K562 (cell line): ENCODE data around the gene MUCL3. TPM values are rescaled to one million over a fixed set of nuclear protein-coding genes. Genes with fewer than 3 reads are reported as not detected.

Source experiments
- ATAC-seq: fragments of 200-7000 bp; cut with Tn5 transposase; 3 replicates; pipeline ENCODE4 v1.9.1; 2020; ENCODE audit warnings: moderate library complexity
- BruUV-seq: library from RNA; stranded (reverse); fragments of 400-500 nt; replicated peaks from 2 replicates; lab custom pipeline; 2021; lab: Mats Ljungman, UMichigan
- CTCF ChIA-PET: fragments of 300-600 bp; formaldehyde crosslinking; extraction: SDS; loops from one replicate; lab custom pipeline; 2021; ENCODE audit warnings: low intra/inter-chr PET ratio; lab: Yijun Ruan, JAX
- POLR2A ChIA-PET: fragments of 300-600, 350-650 bp; sonication (Branson Sonifier 250); formaldehyde crosslinking; extraction: SDS; loops from one replicate; lab custom pipeline; 2021; ENCODE audit warnings: antibody characterized with exemption, inconsistent platforms; lab: Yijun Ruan, JAX
- DNase-seq, 4 experiments: peaks; one replicate each; pipeline versions ENCODE4 v3.0.0 to v3.0.0-alpha.2; 2011 to 2018; ENCODE audit warnings: low spot score in 3 of 4, mixed read lengths in 3 of 4; ENCODE audit errors: extremely low read depth in 1 of 4
- FAIRE-seq: peaks from 2 replicates; lab custom pipeline; 2011; peaks lifted over from hg19 to GRCh38; lab: Jason Lieb, UNC
- H2AFZ ChIP-seq: 2 replicates; pipeline ENCODE4 v1.6.0; 2011; ENCODE audit warnings: low read depth, low read length, control low read depth, inconsistent platforms
- H3K27ac ChIP-seq: fragments of 200-600 bp; 3 replicates; pipeline ENCODE4 v1.8.0; 2011; ENCODE audit warnings: low read depth, mild to moderate bottlenecking, control low read depth, inconsistent platforms, low read length, moderate library complexity, mixed read lengths; ENCODE audit errors: extremely low read depth
- H3K27me3 ChIP-seq, 2 experiments: fragments of 300-600 bp in 1 of 2; 2 replicates in 1 of 2; 3 replicates in 1 of 2; pipeline versions ENCODE4 v1.6.0 to v1.8.0; 2011; ENCODE audit warnings: inconsistent platforms in 2 of 2, low read length in 2 of 2, mild to moderate bottlenecking in 1 of 2, mixed read lengths in 1 of 2, moderate library complexity in 1 of 2; ENCODE audit not compliant: control insufficient read depth in 2 of 2, insufficient read depth in 2 of 2
- H3K36me3 ChIP-seq: fragments of 300-600 bp; 3 replicates; pipeline ENCODE4 v1.8.0; 2011; ENCODE audit warnings: mild to moderate bottlenecking, low read length, inconsistent platforms; ENCODE audit not compliant: control insufficient read depth, insufficient read depth
- H3K4me1 ChIP-seq, 2 experiments: fragments of 200-600 bp in 1 of 2; replicated peaks in 1 of 2; 2 replicates in 1 of 2; 3 replicates in 1 of 2; pipeline versions ENCODE4 v1.5.1 to v1.8.0; 2011; ENCODE audit warnings: inconsistent platforms in 2 of 2, low read length in 2 of 2, mild to moderate bottlenecking in 1 of 2, mixed read lengths in 1 of 2, moderate library complexity in 1 of 2; ENCODE audit not compliant: control insufficient read depth in 2 of 2, insufficient read depth in 2 of 2
- H3K4me2 ChIP-seq: 2 replicates; pipeline ENCODE4 v1.6.1; 2011; ENCODE audit warnings: low read length, control low read depth, inconsistent platforms, mixed read lengths; ENCODE audit not compliant: insufficient read depth
- H3K4me3 ChIP-seq: fragments of 200-600 bp; sonication (generic), shearing (Covaris generic); 2 replicates; pipeline ENCODE4 v1.5.1; 2016; ENCODE audit warnings: control low read depth, inconsistent platforms
- H3K79me2 ChIP-seq: fragments of 200-600 bp; 3 replicates; pipeline ENCODE4 v1.8.0; 2011; ENCODE audit warnings: low read length, inconsistent platforms; ENCODE audit not compliant: control insufficient read depth, insufficient read depth
- H3K9ac ChIP-seq, 2 experiments: 2 replicates each; pipeline versions ENCODE4 v1.6.0 to v1.6.1; 2011; ENCODE audit warnings: low read depth in 2 of 2, low read length in 2 of 2, control low read depth in 1 of 2, inconsistent platforms in 1 of 2, mild to moderate bottlenecking in 1 of 2, mixed read lengths in 1 of 2; ENCODE audit not compliant: insufficient read depth in 1 of 2
- H3K9me1 ChIP-seq: one replicate; pipeline ENCODE4 v1.6.0; 2011; ENCODE audit warnings: inconsistent platforms, mild to moderate bottlenecking, low read length, moderate library complexity; ENCODE audit not compliant: control insufficient read depth, insufficient read depth
- H3K9me3 ChIP-seq: replicated peaks from 2 replicates; pipeline ENCODE4 v1.5.1; 2011; ENCODE audit warnings: low read depth, low read length, inconsistent platforms; ENCODE audit not compliant: control insufficient read depth, insufficient read depth
- H4K20me1 ChIP-seq: replicated peaks from 2 replicates; pipeline ENCODE4 v1.6.1; 2011; ENCODE audit warnings: low read length, inconsistent platforms, mixed read lengths; ENCODE audit not compliant: control insufficient read depth, insufficient read depth
- CBX3 ChIP-seq, 2 experiments: IDR thresholded peaks; 1 replicate in 1 of 2; 2 replicates in 1 of 2; pipeline ENCODE4 v1.6.1; 2012; ENCODE audit warnings: inconsistent platforms in 2 of 2, low read length in 2 of 2, borderline replicate concordance in 1 of 2, control low read depth in 1 of 2
- HMG20A ChIP-seq: fragments of 450-650 bp; formaldehyde crosslinking; conservative IDR thresholded peaks from 2 replicates; pipeline ENCODE4 v1.4.0; 2020; ENCODE audit warnings: mild to moderate bottlenecking, mixed read lengths
- KAT2B ChIP-seq: IDR thresholded peaks from one replicate; pipeline ENCODE4 v1.6.1; 2012; ENCODE audit warnings: low read depth, mild to moderate bottlenecking, control low read depth, inconsistent platforms, low read length, moderate library complexity
- NFRKB ChIP-seq: fragments of 450-650 bp; IDR thresholded peaks from 2 replicates; pipeline ENCODE4 v1.6.1; 2016; ENCODE audit warnings: low read depth
- TAF15 ChIP-seq: fragments of 200-400 bp; formaldehyde crosslinking; IDR thresholded peaks from 2 replicates; pipeline ENCODE4 v1.6.1; 2017; ENCODE audit warnings: mild to moderate bottlenecking, low read depth, low read length, moderate library complexity
- TOE1 ChIP-seq, 2 experiments: fragments of 450-650 bp in 1 of 2; sonication (generic) in 1 of 2; formaldehyde crosslinking in 1 of 2; IDR thresholded peaks; 2 replicates each; pipeline versions ENCODE4 v1.7.1 to v1.8.0; 2016 to 2022; ENCODE audit warnings: borderline replicate concordance in 2 of 2, mild to moderate bottlenecking in 2 of 2, antibody characterized with exemption in 1 of 2, inconsistent platforms in 1 of 2, low read depth in 1 of 2, missing genetic modification reagents in 1 of 2, moderate library complexity in 1 of 2
- YY1 ChIP-seq, 3 experiments: IDR thresholded peaks; 2 replicates each; pipeline ENCODE4 v1.6.1; 2011; ENCODE audit warnings: low read length in 2 of 3, mild to moderate bottlenecking in 2 of 3, moderate library complexity in 2 of 3, borderline replicate concordance in 1 of 3, control low read depth in 1 of 3, low read depth in 1 of 3; ENCODE audit not compliant: insufficient read depth in 3 of 3, insufficient replicate concordance in 2 of 3, control insufficient read depth in 1 of 3, insufficient read length in 1 of 3; ENCODE audit errors: extremely low read depth in 1 of 3
- ZBTB8A ChIP-seq: fragments of 450-650 bp; IDR thresholded peaks from 2 replicates; pipeline ENCODE4 v1.6.1; 2018; ENCODE audit warnings: mild to moderate bottlenecking, moderate library complexity; ENCODE audit not compliant: partially characterized antibody
- ZNF3 ChIP-seq: fragments of 250-450 bp; sonication (Bioruptor Pico); IDR thresholded peaks from 2 replicates; pipeline ENCODE4 v1.5.0; 2021; ENCODE audit warnings: mild to moderate bottlenecking, moderate library complexity
- WGBS: fragments of 100-300 bp; shearing (Covaris generic); methylation state at CpG from one replicate; pipeline ENCODE4 v1.1.6; 2016; ENCODE audit warnings: low coverage, mixed read lengths; ENCODE audit not compliant: insufficient coverage; ENCODE audit errors: missing lambda C conversion rate; 5-methylcytosine and 5-hydroxymethylcytosine counted together
- in situ Hi-C: fragments of 300-500 bp; cut with MboI; formaldehyde crosslinking; loops from 4 replicates; pipeline ENCODE4 v1.15.0; 2018; ENCODE audit warnings: inconsistent platforms, mixed read lengths
- intact Hi-C: fragments of 100-400 bp; cut with micrococcal nuclease; formaldehyde crosslinking; loops from 2 replicates; pipeline ENCODE4 v1.14.2; 2022
- polyA plus RNA-seq, 8 experiments: library from polyadenylated mRNA; depleted of rRNA in 4 of 8; stranded (reverse) in 5 of 8; unstranded in 3 of 8; fragments of >200 nt; fragmentation: Nextera tagmentation in 2 of 8; fragmentation: Illumina TruSeq in 1 of 8; extraction: Ambion mirVana in 2 of 8; extraction: Trizol in 1 of 8; gene quantifications; 2 replicates each; pipeline versions ENCODE4 v1.2.1 to v1.2.3, GENCODE V29; 2011 to 2014; ENCODE audit warnings: inconsistent platforms in 1 of 8, missing spikeins in 1 of 8
- total RNA-seq, 7 experiments: library from RNA; depleted of rRNA in 6 of 7; stranded (reverse); fragments of >200 nt in 6 of 7; fragmentation: Illumina TruSeq in 2 of 7; extraction: Trizol in 2 of 7; gene quantifications; 2 replicates each; pipeline versions ENCODE4 v1.2.1 to v1.2.3, GENCODE V29; 2011 to 2021; ENCODE audit warnings: low replicate concordance in 1 of 7
- TF ChIP-seq, protein P1 (sequence below): fragments of 450-650 bp; IDR thresholded peaks from 2 replicates; pipeline ENCODE4 v1.6.1; 2016; ENCODE audit warnings: mild to moderate bottlenecking
- TF ChIP-seq, protein P2 (sequence below): fragments of 450-650 bp; IDR thresholded peaks from 2 replicates; pipeline ENCODE4 v1.7.1; 2018; ENCODE audit warnings: mild to moderate bottlenecking, low read depth; ENCODE audit not compliant: partially characterized antibody
- TF ChIP-seq, protein P3 (sequence below): fragments of 450-650 bp; formaldehyde crosslinking; IDR thresholded peaks from 2 replicates; pipeline ENCODE4 v1.4.0; 2020; ENCODE audit warnings: mild to moderate bottlenecking, moderate library complexity

The MUCL3 gene
- total and polyA plus RNA-seq, 9 of the 15 experiments (the other 6 are each of a cell fraction or from before 2014, with no cell fraction given), result 0.07 TPM; not detected in 8

DNA sequence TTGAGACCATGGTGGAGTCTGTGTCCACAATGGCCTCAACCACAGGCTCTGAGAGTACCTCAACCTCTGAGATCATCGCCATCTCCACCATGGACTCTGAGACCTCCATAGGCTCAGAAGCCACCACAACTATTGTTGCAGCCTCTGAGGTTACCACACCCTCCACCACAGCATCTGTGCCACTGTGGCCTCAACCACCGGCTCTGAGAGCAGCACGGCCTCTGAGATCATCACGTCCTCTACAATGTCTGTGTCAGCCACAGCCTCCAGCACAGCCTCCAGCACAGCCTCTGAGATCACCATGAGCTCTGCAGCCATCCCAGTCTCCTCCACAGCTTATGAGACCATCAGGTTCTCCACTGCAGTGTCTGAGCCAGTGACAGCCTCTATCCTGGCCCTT, 23.3 kb downstream of the MUCL3 start (continued):
- TF ChIP-seq, protein P1, sequence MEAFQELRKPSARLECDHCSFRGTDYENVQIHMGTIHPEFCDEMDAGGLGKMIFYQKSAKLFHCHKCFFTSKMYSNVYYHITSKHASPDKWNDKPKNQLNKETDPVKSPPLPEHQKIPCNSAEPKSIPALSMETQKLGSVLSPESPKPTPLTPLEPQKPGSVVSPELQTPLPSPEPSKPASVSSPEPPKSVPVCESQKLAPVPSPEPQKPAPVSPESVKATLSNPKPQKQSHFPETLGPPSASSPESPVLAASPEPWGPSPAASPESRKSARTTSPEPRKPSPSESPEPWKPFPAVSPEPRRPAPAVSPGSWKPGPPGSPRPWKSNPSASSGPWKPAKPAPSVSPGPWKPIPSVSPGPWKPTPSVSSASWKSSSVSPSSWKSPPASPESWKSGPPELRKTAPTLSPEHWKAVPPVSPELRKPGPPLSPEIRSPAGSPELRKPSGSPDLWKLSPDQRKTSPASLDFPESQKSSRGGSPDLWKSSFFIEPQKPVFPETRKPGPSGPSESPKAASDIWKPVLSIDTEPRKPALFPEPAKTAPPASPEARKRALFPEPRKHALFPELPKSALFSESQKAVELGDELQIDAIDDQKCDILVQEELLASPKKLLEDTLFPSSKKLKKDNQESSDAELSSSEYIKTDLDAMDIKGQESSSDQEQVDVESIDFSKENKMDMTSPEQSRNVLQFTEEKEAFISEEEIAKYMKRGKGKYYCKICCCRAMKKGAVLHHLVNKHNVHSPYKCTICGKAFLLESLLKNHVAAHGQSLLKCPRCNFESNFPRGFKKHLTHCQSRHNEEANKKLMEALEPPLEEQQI, result no peak
- TF ChIP-seq YY1 (IDR thresholded peaks at IDR 0.05; ENCODE audit: borderline replicate concordance in 1 of 3, control insufficient read depth in 1 of 3, extremely low read depth in 1 of 3, insufficient read depth in 3 of 3, insufficient read length in 1 of 3, insufficient replicate concordance in 2 of 3, low read depth in 1 of 3, low read length in 2 of 3), result no peak

DNA sequence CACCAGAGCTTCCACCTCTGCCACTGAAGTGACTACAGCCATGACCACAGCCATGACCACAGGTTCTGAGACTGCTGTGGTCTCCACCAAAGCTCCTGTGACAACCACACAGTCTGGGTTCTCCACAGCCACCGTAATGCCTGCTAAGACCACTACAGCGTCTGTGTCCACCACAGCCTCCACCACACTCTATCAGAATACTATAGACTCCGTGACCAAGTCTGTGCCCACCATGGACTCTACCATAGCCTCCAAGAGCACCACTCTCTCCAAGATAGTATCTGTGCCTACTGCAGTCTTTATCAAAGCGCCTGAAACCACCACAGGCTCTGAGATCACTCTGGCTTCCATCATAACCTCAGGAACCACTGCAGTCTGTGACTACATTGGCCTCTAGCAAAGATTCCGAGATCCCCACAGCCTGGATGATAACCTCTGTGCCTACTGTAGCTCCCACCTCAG, 24.4 kb downstream of the MUCL3 start:
- H3K4me3 ChIP-seq, result no peak overlapping the region
- H3K36me3 ChIP-seq, result no peaks in the 10 kb centered on the region
- no peaks in the 10 kb centered on the region for H3K79me2 ChIP-seq
- TF ChIP-seq, protein P2, sequence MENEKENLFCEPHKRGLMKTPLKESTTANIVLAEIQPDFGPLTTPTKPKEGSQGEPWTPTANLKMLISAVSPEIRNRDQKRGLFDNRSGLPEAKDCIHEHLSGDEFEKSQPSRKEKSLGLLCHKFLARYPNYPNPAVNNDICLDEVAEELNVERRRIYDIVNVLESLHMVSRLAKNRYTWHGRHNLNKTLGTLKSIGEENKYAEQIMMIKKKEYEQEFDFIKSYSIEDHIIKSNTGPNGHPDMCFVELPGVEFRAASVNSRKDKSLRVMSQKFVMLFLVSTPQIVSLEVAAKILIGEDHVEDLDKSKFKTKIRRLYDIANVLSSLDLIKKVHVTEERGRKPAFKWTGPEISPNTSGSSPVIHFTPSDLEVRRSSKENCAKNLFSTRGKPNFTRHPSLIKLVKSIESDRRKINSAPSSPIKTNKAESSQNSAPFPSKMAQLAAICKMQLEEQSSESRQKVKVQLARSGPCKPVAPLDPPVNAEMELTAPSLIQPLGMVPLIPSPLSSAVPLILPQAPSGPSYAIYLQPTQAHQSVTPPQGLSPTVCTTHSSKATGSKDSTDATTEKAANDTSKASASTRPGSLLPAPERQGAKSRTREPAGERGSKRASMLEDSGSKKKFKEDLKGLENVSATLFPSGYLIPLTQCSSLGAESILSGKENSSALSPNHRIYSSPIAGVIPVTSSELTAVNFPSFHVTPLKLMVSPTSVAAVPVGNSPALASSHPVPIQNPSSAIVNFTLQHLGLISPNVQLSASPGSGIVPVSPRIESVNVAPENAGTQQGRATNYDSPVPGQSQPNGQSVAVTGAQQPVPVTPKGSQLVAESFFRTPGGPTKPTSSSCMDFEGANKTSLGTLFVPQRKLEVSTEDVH, result no peak
- TF ChIP-seq ZNF3, result no peak
- no peak for TF ChIP-seq NFRKB
- TF ChIP-seq KAT2B, result no peak
- no peak for TF ChIP-seq TAF15
- no peak for TF ChIP-seq TOE1 (IDR thresholded peaks at IDR 0.05; ENCODE audit: borderline replicate concordance)
- no peak for TF ChIP-seq TOE1 (CRISPR knock-in tag; IDR thresholded peaks at IDR 0.05; ENCODE audit: borderline replicate concordance, low read depth)
- no peak for TF ChIP-seq CBX3 (IDR thresholded peaks at IDR 0.05; ENCODE audit: borderline replicate concordance in 1 of 2, low read length in 2 of 2)
- TF ChIP-seq HMG20A (CRISPR knock-in tag), result no peak
- TF ChIP-seq, protein P3, sequence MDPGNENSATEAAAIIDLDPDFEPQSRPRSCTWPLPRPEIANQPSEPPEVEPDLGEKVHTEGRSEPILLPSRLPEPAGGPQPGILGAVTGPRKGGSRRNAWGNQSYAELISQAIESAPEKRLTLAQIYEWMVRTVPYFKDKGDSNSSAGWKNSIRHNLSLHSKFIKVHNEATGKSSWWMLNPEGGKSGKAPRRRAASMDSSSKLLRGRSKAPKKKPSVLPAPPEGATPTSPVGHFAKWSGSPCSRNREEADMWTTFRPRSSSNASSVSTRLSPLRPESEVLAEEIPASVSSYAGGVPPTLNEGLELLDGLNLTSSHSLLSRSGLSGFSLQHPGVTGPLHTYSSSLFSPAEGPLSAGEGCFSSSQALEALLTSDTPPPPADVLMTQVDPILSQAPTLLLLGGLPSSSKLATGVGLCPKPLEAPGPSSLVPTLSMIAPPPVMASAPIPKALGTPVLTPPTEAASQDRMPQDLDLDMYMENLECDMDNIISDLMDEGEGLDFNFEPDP, result no peak
- no peak for TF ChIP-seq ZBTB8A
- no peaks in the 10 kb centered on the region for H3K4me1 ChIP-seq
- H4K20me1 ChIP-seq, result no peaks in the 10 kb centered on the region
- H3K27ac ChIP-seq, result no peak overlapping the region
- DNase-seq (no peak), ATAC-seq (no peak), FAIRE-seq (no peak)
- no peaks in the 10 kb centered on the region for H3K9me1 ChIP-seq
- no TSS peak for BruUV-seq
- WGBS, result 0% methylated on average over 5 of the region's 5 CpGs
- in situ Hi-C loops (no loop called here), intact Hi-C loops (no loop called here)
- H2AFZ ChIP-seq, result no peak overlapping the region
- no peak overlapping the region for H3K4me2 ChIP-seq
- POLR2A ChIA-PET, result interaction anchor here (1.4 kb wide), 1 partner anchor 10 kb away, joined by 4 read pairs; no protein-coding TSS in a partner anchor
- CTCF ChIA-PET, result no interaction called here
- no peaks in the 10 kb centered on the region for H3K9me3 ChIP-seq
- H3K27me3 ChIP-seq, result peaks cover 24 to 41% of the 10 kb centered on the region in 2 experiments; a peak in 4 of 5 replicates
- H3K9ac ChIP-seq, result no peak overlapping the region
